Calu3 (cell line): Measurements from ENCODE around the gene HMGN4. TPM values are rescaled to one million over a fixed set of nuclear protein-coding genes. Genes with fewer than 3 reads are reported as not detected.

ENCODE experiments used
- BruUV-seq: library from RNA; stranded (reverse); fragments of 400-500 nt; replicated peaks from 2 replicates; lab custom pipeline; 2021; lab: Mats Ljungman, UMichigan
- CTCF ChIA-PET: fragments of 300-600 bp; sonication (Branson Sonifier 250); formaldehyde crosslinking; loops from one replicate; lab custom pipeline; 2022; ENCODE audit warnings: antibody characterized with exemption; lab: Charles Lee
- DNase-seq: peaks from one replicate; pipeline ENCODE4 v3.0.0; 2022
- H3K27ac Mint-ChIP-seq: one replicate; pipeline ENCODE4 v1.8.0; 2022; ENCODE audit warnings: mixed read lengths; ENCODE audit not compliant: unreplicated experiment
- H3K27me3 Mint-ChIP-seq: one replicate; pipeline ENCODE4 v1.8.0; 2022; ENCODE audit warnings: mixed read lengths; ENCODE audit not compliant: unreplicated experiment
- H3K36me3 Mint-ChIP-seq: one replicate; pipeline ENCODE4 v1.8.0; 2022; ENCODE audit warnings: mild to moderate bottlenecking, moderate library complexity, mixed read lengths; ENCODE audit not compliant: insufficient read depth, unreplicated experiment
- H3K4me1 Mint-ChIP-seq: one replicate; pipeline ENCODE4 v1.8.0; 2022; ENCODE audit warnings: mild to moderate bottlenecking, low read depth, mixed read lengths; ENCODE audit not compliant: unreplicated experiment
- H3K4me3 Mint-ChIP-seq: one replicate; pipeline ENCODE4 v1.8.0; 2022; ENCODE audit warnings: mild to moderate bottlenecking, low read depth, moderate library complexity, mixed read lengths; ENCODE audit not compliant: unreplicated experiment
- H3K9me3 Mint-ChIP-seq: one replicate; pipeline ENCODE4 v1.8.0; 2022; ENCODE audit warnings: low read depth, mixed read lengths; ENCODE audit not compliant: unreplicated experiment
- intact Hi-C: fragments of 100-400 bp; cut with micrococcal nuclease; formaldehyde crosslinking; loops from one replicate; pipeline ENCODE4 v1.10.0; 2022; ENCODE audit not compliant: unreplicated experiment
- total RNA-seq: library from RNA; stranded (reverse); gene quantifications from 2 replicates; pipeline ENCODE4 v1.2.3, GENCODE V29; 2022
- TF ChIP-seq, protein P1 (sequence below): fragments of 200-600 bp; IDR thresholded peaks from one replicate; pipeline ENCODE4 v1.8.0; 2022; ENCODE audit warnings: antibody characterized with exemption; ENCODE audit not compliant: unreplicated experiment

The HMGN4 gene
- total RNA-seq, 1 experiment from 2014 or later, result 60.0 TPM

GRCh38 chr6:26578279-26578678 lies 40.1 kb downstream of the HMGN4 start:
- H3K36me3 Mint-ChIP-seq, result peaks cover 16% of the 10 kb centered on the region
- no peak overlapping the region for H3K27ac Mint-ChIP-seq
- DNase-seq, result no peak
- BruUV-seq, result no TSS peak
- H3K4me3 Mint-ChIP-seq, result no peak overlapping the region
- CTCF ChIA-PET, result interaction anchor here (3.0 kb wide), 1 partner anchor 17 kb away, joined by 17 read pairs; no protein-coding TSS in a partner anchor
- peaks cover 12% of the 10 kb centered on the region for H3K4me1 Mint-ChIP-seq
- peaks cover 6% of the 10 kb centered on the region for H3K9me3 Mint-ChIP-seq
- intact Hi-C loops, result no loop called here
- H3K27me3 Mint-ChIP-seq, result peaks cover 9% of the 10 kb centered on the region
- TF ChIP-seq, protein P1, sequence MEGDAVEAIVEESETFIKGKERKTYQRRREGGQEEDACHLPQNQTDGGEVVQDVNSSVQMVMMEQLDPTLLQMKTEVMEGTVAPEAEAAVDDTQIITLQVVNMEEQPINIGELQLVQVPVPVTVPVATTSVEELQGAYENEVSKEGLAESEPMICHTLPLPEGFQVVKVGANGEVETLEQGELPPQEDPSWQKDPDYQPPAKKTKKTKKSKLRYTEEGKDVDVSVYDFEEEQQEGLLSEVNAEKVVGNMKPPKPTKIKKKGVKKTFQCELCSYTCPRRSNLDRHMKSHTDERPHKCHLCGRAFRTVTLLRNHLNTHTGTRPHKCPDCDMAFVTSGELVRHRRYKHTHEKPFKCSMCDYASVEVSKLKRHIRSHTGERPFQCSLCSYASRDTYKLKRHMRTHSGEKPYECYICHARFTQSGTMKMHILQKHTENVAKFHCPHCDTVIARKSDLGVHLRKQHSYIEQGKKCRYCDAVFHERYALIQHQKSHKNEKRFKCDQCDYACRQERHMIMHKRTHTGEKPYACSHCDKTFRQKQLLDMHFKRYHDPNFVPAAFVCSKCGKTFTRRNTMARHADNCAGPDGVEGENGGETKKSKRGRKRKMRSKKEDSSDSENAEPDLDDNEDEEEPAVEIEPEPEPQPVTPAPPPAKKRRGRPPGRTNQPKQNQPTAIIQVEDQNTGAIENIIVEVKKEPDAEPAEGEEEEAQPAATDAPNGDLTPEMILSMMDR, result no peak

- no TSS peak for BruUV-seq
- TF ChIP-seq, protein P1, result no peak
- Mint-ChIP-seq H3K27me3 (peaks cover 14% of the 10 kb centered on the region), H3K4me3 (no peak overlapping the region), H3K4me1 (peaks cover 12% of the 10 kb centered on the region), H3K36me3 (peaks cover 16% of the 10 kb centered on the region), H3K27ac (no peak overlapping the region), H3K9me3 (peaks cover 6% of the 10 kb centered on the region)
- intact Hi-C loops, result no loop called here
- no peak for DNase-seq
- CTCF ChIA-PET, result interaction anchor here (0.6 to 3.0 kb wide), 2 partner anchors 17 to 1085 kb away, joined by 3 to 17 read pairs; no protein-coding TSS in a partner anchor
Observed at GRCh38 chr6:26578741-26579140, 40.6 kb downstream of the HMGN4 start.

DNA sequence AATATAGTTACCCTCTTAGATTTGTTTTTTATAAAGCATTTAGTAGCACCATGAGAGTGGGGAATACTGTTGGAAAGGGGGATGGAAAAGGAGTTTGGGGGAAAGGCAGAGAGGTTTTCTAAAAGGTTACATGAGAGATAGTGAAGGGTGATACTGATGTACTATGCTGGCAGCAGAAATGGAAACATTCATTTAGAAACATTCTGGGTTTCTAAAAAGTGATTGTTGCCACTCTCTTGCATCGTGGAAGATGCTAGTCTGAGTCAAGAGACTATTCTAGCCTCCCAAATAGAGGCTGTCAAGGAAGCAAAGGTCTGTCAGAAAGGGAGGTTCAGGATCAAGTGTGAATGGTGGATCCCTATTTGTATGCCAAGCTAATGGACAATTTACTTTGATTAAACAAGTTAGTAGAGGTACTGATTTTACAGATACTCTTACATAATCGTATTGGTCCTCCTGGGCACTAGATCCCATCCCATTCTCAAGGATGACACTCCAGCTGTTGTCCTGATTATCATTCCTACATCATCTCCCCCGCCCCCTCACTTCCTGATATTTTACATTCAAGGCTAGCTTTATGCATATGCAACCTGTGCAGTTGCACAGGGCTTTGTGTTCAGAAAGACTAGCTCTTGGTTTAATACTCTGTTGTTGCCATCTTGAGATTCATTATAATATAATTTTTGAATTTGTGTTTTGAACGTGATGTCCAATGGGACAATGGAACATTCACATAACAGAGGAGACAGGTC lies 43.2 kb downstream of the HMGN4 start:
- no peak for DNase-seq
- CTCF ChIA-PET, result no interaction called here
- H3K27ac Mint-ChIP-seq, result no peak overlapping the region
- peaks cover 12% of the 10 kb centered on the region for H3K4me1 Mint-ChIP-seq
- peaks cover 6% of the 10 kb centered on the region for H3K9me3 Mint-ChIP-seq
- TF ChIP-seq, protein P1, result no peak
- no TSS peak for BruUV-seq
- H3K36me3 Mint-ChIP-seq, result peaks cover 16% of the 10 kb centered on the region
- H3K27me3 Mint-ChIP-seq, result peaks cover 24% of the 10 kb centered on the region
- H3K4me3 Mint-ChIP-seq, result no peak overlapping the region
- intact Hi-C loops, result no loop called here

DNA sequence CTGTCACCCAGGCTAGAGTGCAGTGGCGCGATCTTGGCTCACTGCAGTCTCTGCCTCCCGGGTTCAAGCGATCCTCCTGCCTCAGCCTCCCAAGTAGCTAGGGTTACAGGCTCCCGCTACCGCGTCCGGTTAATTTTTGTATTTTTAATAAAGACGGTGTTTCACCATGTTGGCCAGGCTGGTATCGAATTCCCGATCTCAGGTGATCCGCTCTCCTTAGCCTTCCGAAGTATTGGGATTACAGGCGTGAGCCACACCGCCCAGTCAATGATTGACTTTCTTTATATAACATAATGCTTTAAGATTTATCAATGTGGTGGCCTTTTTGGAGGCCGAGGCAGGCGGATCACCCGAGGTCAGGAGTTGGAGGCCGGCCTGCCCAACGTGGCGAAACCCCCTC lies 50.8 kb downstream of the HMGN4 start:
- intact Hi-C loops, result no loop called here
- CTCF ChIA-PET, result interaction anchor here (0.7 kb wide), 1 partner anchor 690 kb away, joined by 4 read pairs; no protein-coding TSS in a partner anchor
- H3K4me3 Mint-ChIP-seq, result no peak overlapping the region

More for the DNA sequence above, 50.8 kb downstream of the HMGN4 start:
- TF ChIP-seq, protein P1, result no peak
- Mint-ChIP-seq H3K4me1 (no peaks in the 10 kb centered on the region), H3K27me3 (peaks cover 16% of the 10 kb centered on the region), H3K27ac (no peak overlapping the region), H3K36me3 (no peaks in the 10 kb centered on the region), H3K9me3 (no peaks in the 10 kb centered on the region)
- no TSS peak for BruUV-seq
- DNase-seq, result no peak
